HepG2 (cell line): ENCODE results near the gene TCF3. TPM values are rescaled to one million over a fixed set of nuclear protein-coding genes. Genes with fewer than 3 reads are reported as not detected.
A peak's percentile ranks its signal among the peaks of the same experiment; 100 is the strongest.

Experiments used
- CREM ChIP-seq, 2 experiments: sonication (generic) in 1 of 2; formaldehyde crosslinking in 1 of 2; IDR thresholded peaks; 2 replicates each; pipeline versions ENCODE4 v1.4.0 to v1.6.1; 2016 to 2020; ENCODE audit warnings: antibody characterized with exemption in 1 of 2, mild to moderate bottlenecking in 1 of 2, missing genetic modification reagents in 1 of 2
- GLI4 ChIP-seq: sonication (generic); formaldehyde crosslinking; IDR thresholded peaks from 2 replicates; pipeline ENCODE4 v1.5.1; 2020; ENCODE audit warnings: missing genetic modification reagents, mild to moderate bottlenecking, moderate library complexity, borderline replicate concordance
- HHEX ChIP-seq: IDR thresholded peaks from 2 replicates; pipeline ENCODE4 v1.6.1; 2016; ENCODE audit warnings: control low read depth
- YEATS2 ChIP-seq: sonication (generic); formaldehyde crosslinking; IDR thresholded peaks from 2 replicates; pipeline ENCODE4 v1.4.0; 2020; ENCODE audit warnings: missing genetic modification reagents, borderline replicate concordance
- ZNF674 ChIP-seq: sonication (generic); formaldehyde crosslinking; IDR thresholded peaks from 2 replicates; pipeline ENCODE4 v1.5.0; 2020; ENCODE audit warnings: low read depth, mild to moderate bottlenecking, missing genetic modification reagents
- ZNF83 ChIP-seq: sonication (generic); formaldehyde crosslinking; IDR thresholded peaks from 2 replicates; pipeline ENCODE4 v1.4.0; 2020; ENCODE audit warnings: missing genetic modification reagents, mild to moderate bottlenecking, borderline replicate concordance
- polyA plus RNA-seq, 8 experiments: library from polyadenylated mRNA; depleted of rRNA in 3 of 8; stranded (reverse) in 7 of 8; unstranded in 1 of 8; fragments of >200 nt; fragmentation: Illumina TruSeq in 4 of 8; extraction: Trizol in 4 of 8; gene quantifications; 2 replicates each; pipeline versions ENCODE4 v1.2.1 to v1.2.3, GENCODE V29; 2011 to 2016; ENCODE audit warnings: low read depth in 4 of 8, missing spikeins in 1 of 8, mixed read lengths in 1 of 8; ENCODE audit not compliant: insufficient read depth in 1 of 8
- total RNA-seq, 5 experiments: library from RNA; depleted of rRNA; stranded (reverse); fragments of >200 nt; fragmentation: Illumina TruSeq; extraction: Trizol; gene quantifications; 2 replicates each; pipeline ENCODE4 v1.2.3, GENCODE V29; 2016; ENCODE audit warnings: low read depth in 1 of 5
- TF ChIP-seq, protein P1 (sequence below): sonication (generic); formaldehyde crosslinking; IDR thresholded peaks from 2 replicates; pipeline ENCODE4 v1.5.0; 2020; ENCODE audit warnings: mild to moderate bottlenecking, missing genetic modification reagents
- TF ChIP-seq, protein P2 (sequence below): sonication (generic); formaldehyde crosslinking; IDR thresholded peaks from 2 replicates; pipeline ENCODE4 v1.5.0; 2020; ENCODE audit warnings: missing genetic modification reagents
- TF ChIP-seq, protein P3 (sequence below): sonication (generic); formaldehyde crosslinking; IDR thresholded peaks from 2 replicates; pipeline ENCODE4 v1.5.1; 2020; ENCODE audit warnings: missing genetic modification reagents, mild to moderate bottlenecking, borderline replicate concordance
- TF ChIP-seq, protein P4 (sequence below): sonication (generic); formaldehyde crosslinking; IDR thresholded peaks from 2 replicates; pipeline ENCODE4 v1.8.1; 2023; ENCODE audit warnings: missing genetic modification reagents, inconsistent platforms, borderline replicate concordance
- TF ChIP-seq, protein P5 (sequence below): sonication (generic); formaldehyde crosslinking; IDR thresholded peaks from 2 replicates; pipeline ENCODE4 v1.4.0; 2020; ENCODE audit warnings: missing genetic modification reagents, borderline replicate concordance
- TF ChIP-seq, protein P6 (sequence below): sonication (generic); formaldehyde crosslinking; IDR thresholded peaks from 2 replicates; pipeline ENCODE4 v1.9.0; 2022; ENCODE audit warnings: low read depth, missing genetic modification reagents
- TF ChIP-seq, protein P7 (sequence below): sonication (generic); formaldehyde crosslinking; IDR thresholded peaks from 2 replicates; pipeline ENCODE4 v1.9.0; 2021; ENCODE audit warnings: missing genetic modification reagents, borderline replicate concordance

Gene TCF3
- total and polyA plus RNA-seq, 2 of the 13 experiments (the other 11 are each of a cell fraction or from before 2014, with no cell fraction given) = 51.4 to 53.2 TPM

DNA sequence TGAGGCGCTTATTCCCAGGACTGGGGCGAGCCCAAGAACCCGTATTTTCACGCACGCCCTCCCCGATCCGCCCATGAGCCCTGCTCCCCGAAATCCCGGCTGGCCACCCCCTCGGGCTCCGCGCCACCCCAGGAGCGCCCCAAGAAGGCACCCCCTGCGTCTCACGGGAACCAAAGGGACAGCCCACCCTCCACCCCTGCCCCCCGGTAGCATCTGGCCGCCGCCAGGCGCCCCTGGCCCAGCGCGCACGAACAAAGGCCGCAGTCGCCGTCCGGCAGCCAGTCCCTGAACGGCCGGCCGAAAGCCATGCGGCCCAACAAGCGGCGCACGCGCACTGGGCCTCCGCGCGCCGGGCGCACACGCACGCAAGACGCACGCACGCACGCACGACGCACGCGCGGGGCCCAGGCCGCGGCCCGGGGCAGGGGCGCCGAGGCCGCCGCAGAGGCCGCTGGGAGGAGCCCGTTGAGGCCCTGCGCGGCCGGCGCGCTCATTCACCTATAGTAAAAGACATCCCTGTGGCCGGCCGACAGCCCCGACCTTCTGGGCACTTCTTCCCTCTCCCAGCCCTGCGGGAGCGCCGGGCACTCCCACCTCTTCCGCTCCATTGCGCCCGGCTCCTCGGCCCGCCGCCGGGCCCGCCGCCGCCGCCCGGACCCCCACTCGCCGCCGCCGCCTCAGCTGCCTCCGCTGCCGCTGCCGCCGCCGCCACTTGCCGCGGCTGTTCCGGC lies 60.2 kb downstream of the TCF3 start (continued):
- TF ChIP-seq, protein P1, sequence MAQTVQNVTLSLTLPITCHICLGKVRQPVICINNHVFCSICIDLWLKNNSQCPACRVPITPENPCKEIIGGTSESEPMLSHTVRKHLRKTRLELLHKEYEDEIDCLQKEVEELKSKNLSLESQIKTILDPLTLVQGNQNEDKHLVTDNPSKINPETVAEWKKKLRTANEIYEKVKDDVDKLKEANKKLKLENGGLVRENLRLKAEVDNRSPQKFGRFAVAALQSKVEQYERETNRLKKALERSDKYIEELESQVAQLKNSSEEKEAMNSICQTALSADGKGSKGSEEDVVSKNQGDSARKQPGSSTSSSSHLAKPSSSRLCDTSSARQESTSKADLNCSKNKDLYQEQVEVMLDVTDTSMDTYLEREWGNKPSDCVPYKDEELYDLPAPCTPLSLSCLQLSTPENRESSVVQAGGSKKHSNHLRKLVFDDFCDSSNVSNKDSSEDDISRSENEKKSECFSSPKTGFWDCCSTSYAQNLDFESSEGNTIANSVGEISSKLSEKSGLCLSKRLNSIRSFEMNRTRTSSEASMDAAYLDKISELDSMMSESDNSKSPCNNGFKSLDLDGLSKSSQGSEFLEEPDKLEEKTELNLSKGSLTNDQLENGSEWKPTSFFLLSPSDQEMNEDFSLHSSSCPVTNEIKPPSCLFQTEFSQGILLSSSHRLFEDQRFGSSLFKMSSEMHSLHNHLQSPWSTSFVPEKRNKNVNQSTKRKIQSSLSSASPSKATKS = no peak
- TF ChIP-seq ZNF674 (CRISPR knock-in tag) (peak; percentile 50; the same call in 1 of the 2 replicates), GLI4 (CRISPR knock-in tag) (0 out of 2 replicates have a peak, but pooled peaks have one; percentile 28), HHEX (CRISPR knock-in tag) (no peak), ZNF83 (CRISPR knock-in tag) (no peak), YEATS2 (peak; percentile 63; the same call in 1 of the 2 replicates), CREM (IDR thresholded peaks at IDR 0.05) (no peak), CREM (CRISPR knock-in tag; IDR thresholded peaks at IDR 0.05) (no peak)
- TF ChIP-seq, protein P2, sequence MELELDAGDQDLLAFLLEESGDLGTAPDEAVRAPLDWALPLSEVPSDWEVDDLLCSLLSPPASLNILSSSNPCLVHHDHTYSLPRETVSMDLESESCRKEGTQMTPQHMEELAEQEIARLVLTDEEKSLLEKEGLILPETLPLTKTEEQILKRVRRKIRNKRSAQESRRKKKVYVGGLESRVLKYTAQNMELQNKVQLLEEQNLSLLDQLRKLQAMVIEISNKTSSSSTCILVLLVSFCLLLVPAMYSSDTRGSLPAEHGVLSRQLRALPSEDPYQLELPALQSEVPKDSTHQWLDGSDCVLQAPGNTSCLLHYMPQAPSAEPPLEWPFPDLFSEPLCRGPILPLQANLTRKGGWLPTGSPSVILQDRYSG = peak; percentile 72; the same call in 1 of the 2 replicates
- TF ChIP-seq, protein P3, sequence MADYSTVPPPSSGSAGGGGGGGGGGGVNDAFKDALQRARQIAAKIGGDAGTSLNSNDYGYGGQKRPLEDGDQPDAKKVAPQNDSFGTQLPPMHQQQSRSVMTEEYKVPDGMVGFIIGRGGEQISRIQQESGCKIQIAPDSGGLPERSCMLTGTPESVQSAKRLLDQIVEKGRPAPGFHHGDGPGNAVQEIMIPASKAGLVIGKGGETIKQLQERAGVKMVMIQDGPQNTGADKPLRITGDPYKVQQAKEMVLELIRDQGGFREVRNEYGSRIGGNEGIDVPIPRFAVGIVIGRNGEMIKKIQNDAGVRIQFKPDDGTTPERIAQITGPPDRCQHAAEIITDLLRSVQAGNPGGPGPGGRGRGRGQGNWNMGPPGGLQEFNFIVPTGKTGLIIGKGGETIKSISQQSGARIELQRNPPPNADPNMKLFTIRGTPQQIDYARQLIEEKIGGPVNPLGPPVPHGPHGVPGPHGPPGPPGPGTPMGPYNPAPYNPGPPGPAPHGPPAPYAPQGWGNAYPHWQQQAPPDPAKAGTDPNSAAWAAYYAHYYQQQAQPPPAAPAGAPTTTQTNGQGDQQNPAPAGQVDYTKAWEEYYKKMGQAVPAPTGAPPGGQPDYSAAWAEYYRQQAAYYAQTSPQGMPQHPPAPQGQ = no peak
- TF ChIP-seq, protein P4, sequence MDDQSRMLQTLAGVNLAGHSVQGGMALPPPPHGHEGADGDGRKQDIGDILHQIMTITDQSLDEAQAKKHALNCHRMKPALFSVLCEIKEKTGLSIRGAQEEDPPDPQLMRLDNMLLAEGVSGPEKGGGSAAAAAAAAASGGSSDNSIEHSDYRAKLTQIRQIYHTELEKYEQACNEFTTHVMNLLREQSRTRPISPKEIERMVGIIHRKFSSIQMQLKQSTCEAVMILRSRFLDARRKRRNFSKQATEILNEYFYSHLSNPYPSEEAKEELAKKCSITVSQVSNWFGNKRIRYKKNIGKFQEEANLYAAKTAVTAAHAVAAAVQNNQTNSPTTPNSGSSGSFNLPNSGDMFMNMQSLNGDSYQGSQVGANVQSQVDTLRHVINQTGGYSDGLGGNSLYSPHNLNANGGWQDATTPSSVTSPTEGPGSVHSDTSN (CRISPR knock-in tag) = no peak
- TF ChIP-seq, protein P5, sequence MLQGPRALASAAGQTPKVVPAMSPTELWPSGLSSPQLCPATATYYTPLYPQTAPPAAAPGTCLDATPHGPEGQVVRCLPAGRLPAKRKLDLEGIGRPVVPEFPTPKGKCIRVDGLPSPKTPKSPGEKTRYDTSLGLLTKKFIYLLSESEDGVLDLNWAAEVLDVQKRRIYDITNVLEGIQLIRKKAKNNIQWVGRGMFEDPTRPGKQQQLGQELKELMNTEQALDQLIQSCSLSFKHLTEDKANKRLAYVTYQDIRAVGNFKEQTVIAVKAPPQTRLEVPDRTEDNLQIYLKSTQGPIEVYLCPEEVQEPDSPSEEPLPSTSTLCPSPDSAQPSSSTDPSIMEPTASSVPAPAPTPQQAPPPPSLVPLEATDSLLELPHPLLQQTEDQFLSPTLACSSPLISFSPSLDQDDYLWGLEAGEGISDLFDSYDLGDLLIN (CRISPR knock-in tag) = no peak
- TF ChIP-seq, protein P6, sequence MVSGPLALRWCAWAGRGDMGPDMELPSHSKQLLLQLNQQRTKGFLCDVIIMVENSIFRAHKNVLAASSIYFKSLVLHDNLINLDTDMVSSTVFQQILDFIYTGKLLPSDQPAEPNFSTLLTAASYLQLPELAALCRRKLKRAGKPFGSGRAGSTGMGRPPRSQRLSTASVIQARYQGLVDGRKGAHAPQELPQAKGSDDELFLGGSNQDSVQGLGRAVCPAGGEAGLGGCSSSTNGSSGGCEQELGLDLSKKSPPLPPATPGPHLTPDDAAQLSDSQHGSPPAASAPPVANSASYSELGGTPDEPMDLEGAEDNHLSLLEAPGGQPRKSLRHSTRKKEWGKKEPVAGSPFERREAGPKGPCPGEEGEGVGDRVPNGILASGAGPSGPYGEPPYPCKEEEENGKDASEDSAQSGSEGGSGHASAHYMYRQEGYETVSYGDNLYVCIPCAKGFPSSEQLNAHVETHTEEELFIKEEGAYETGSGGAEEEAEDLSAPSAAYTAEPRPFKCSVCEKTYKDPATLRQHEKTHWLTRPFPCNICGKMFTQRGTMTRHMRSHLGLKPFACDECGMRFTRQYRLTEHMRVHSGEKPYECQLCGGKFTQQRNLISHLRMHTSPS (CRISPR knock-in tag) = peak; percentile 57; the same call in 1 of the 2 replicates
- TF ChIP-seq, protein P7, sequence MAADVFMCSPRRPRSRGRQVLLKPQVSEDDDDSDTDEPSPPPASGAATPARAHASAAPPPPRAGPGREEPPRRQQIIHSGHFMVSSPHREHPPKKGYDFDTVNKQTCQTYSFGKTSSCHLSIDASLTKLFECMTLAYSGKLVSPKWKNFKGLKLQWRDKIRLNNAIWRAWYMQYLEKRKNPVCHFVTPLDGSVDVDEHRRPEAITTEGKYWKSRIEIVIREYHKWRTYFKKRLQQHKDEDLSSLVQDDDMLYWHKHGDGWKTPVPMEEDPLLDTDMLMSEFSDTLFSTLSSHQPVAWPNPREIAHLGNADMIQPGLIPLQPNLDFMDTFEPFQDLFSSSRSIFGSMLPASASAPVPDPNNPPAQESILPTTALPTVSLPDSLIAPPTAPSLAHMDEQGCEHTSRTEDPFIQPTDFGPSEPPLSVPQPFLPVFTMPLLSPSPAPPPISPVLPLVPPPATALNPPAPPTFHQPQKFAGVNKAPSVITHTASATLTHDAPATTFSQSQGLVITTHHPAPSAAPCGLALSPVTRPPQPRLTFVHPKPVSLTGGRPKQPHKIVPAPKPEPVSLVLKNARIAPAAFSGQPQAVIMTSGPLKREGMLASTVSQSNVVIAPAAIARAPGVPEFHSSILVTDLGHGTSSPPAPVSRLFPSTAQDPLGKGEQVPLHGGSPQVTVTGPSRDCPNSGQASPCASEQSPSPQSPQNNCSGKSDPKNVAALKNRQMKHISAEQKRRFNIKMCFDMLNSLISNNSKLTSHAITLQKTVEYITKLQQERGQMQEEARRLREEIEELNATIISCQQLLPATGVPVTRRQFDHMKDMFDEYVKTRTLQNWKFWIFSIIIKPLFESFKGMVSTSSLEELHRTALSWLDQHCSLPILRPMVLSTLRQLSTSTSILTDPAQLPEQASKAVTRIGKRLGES (CRISPR knock-in tag) = 0 out of 2 replicates have a peak, but pooled peaks have one; percentile 47
